Nephron progenitor cell (in vitro differentiated cells): Measurements from ENCODE around the gene ZC3H13.

Source experiments
- DNase-seq: peaks from one replicate; pipeline ENCODE4 v3.0.0; 2021
- H3K27ac Mint-ChIP-seq: 2 replicates; pipeline ENCODE4 v1.8.0; 2021; ENCODE audit warnings: mild to moderate bottlenecking, moderate library complexity, mixed read lengths
- H3K27me3 Mint-ChIP-seq: 2 replicates; pipeline ENCODE4 v1.8.0; 2021; ENCODE audit warnings: mild to moderate bottlenecking, low read depth, mixed read lengths; ENCODE audit not compliant: poor library complexity
- H3K36me3 Mint-ChIP-seq: 2 replicates; pipeline ENCODE4 v1.8.0; 2021; ENCODE audit warnings: low read depth, mixed read lengths
- H3K4me1 Mint-ChIP-seq: 2 replicates; pipeline ENCODE4 v1.8.0; 2021; ENCODE audit warnings: mixed read lengths
- H3K4me3 Mint-ChIP-seq: 2 replicates; pipeline ENCODE4 v1.8.0; 2021; ENCODE audit warnings: mild to moderate bottlenecking, moderate library complexity, mixed read lengths
- H3K9me3 Mint-ChIP-seq: 2 replicates; pipeline ENCODE4 v1.8.0; 2021; ENCODE audit warnings: mild to moderate bottlenecking, moderate library complexity, mixed read lengths
- TF ChIP-seq, protein P1 (sequence below): fragments of 200-600 bp; sonication (generic); IDR thresholded peaks from 2 replicates; pipeline ENCODE4 v1.5.0; 2021; ENCODE audit warnings: antibody characterized with exemption

The ZC3H13 gene

DNA sequence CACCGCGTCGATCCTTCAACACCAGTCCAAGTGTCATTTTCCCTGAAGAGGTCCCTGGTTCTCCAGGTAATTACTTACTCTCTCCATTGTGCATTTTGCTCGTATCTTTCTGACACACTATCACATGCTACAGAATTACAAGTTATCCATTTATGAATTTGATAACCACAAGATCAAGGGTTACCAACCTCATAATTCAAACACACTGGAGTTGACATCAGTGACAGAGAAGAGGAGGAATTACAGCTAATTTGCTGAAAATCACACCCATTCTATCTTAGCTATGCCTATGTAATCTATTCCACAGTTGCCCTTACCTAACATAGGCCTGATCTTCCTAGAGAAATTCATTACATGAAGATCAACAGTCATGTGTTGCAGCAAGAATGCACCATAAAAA lies 14.2 kb downstream of the ZC3H13 start:
- Mint-ChIP-seq H3K36me3 (peaks cover 80% of the 10 kb centered on the region), H3K4me3 (no peak overlapping the region), H3K9me3 (no peaks in the 10 kb centered on the region), H3K27me3 (no peaks in the 10 kb centered on the region), H3K27ac (no peak overlapping the region), H3K4me1 (no peaks in the 10 kb centered on the region)
- TF ChIP-seq, protein P1, sequence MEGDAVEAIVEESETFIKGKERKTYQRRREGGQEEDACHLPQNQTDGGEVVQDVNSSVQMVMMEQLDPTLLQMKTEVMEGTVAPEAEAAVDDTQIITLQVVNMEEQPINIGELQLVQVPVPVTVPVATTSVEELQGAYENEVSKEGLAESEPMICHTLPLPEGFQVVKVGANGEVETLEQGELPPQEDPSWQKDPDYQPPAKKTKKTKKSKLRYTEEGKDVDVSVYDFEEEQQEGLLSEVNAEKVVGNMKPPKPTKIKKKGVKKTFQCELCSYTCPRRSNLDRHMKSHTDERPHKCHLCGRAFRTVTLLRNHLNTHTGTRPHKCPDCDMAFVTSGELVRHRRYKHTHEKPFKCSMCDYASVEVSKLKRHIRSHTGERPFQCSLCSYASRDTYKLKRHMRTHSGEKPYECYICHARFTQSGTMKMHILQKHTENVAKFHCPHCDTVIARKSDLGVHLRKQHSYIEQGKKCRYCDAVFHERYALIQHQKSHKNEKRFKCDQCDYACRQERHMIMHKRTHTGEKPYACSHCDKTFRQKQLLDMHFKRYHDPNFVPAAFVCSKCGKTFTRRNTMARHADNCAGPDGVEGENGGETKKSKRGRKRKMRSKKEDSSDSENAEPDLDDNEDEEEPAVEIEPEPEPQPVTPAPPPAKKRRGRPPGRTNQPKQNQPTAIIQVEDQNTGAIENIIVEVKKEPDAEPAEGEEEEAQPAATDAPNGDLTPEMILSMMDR = no peak
- no peak for DNase-seq

DNA sequence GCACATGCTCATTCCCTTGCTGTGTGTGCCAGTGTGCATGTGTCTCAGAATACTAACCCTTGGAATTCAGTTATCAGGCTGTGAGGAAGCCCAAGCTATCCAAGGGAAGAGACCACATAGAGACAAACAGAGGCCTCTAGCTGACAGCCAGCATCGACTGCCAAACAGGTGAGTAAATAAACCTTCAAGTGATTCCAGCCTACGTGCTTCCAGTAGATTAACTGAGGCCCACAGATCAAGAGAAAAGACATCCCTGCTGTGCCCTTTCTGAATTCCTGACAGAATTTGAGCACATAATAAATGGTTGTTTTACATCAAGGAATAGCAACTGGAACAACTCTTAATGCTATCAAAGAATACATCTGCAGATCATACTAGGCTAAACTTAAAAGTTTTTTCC lies 17.5 kb downstream of the ZC3H13 start:
- H3K4me3 Mint-ChIP-seq = no peak overlapping the region
- TF ChIP-seq, protein P1 = no peak
- peaks cover 26% of the 10 kb centered on the region for H3K9me3 Mint-ChIP-seq
- no peak for DNase-seq
- H3K27me3 Mint-ChIP-seq = no peaks in the 10 kb centered on the region
- no peak overlapping the region for H3K27ac Mint-ChIP-seq
- peaks cover 88% of the 10 kb centered on the region for H3K36me3 Mint-ChIP-seq
- no peaks in the 10 kb centered on the region for H3K4me1 Mint-ChIP-seq

DNA sequence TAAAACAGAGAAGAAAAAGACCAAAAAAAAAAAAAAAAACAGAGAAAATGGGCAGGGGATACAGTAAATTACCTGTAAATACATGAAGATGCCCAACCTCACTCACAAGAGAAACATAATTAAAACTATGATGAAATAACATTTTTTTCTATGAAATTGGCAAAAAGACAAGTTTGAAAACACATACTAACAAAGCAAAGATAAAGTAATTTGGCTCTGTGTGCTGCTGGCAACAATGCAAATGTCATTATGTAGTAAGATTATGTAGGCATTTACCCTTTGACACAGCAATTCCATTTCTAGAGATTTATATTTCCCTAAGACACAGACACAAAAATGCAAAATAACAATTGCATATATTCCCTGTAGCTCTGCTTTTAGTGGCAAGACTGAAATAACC lies 20.2 kb downstream of the ZC3H13 start:
- no peak overlapping the region for H3K27ac Mint-ChIP-seq
- peaks cover 43% of the 10 kb centered on the region for H3K9me3 Mint-ChIP-seq
- no peak for DNase-seq
- no peaks in the 10 kb centered on the region for H3K27me3 Mint-ChIP-seq
- H3K36me3 Mint-ChIP-seq = peaks cover 96% of the 10 kb centered on the region
- H3K4me3 Mint-ChIP-seq = no peak overlapping the region
- no peaks in the 10 kb centered on the region for H3K4me1 Mint-ChIP-seq
- TF ChIP-seq, protein P1 = no peak

DNA sequence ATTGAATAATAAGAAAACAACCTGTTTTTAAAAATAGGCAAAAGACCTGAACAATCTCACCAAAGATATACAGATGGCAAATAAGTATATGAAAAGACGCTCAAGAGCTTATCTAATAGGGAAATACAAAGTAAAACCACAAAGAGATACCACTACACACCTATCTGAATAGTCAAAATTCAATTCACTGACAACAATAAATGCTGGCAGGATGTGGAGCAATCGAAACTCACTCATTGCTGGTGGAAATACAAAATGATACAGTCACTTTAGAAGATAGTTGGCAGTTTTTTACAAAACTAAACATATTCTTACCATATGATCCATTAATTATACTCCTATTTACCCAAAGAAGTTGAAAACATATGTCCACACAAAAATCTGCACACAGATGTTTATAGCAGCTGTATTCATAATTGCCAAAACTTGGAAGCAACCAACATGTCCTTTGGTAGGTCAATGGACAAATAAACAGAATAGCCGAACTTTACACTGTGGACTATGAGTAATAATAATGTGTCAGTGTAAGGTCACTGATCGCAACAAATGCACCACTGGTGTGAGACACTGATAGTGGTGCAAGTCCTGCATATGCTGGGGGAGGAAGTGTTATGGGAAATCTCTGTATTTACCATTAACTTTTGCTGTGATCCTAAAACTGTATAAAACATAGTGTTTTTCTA lies 20.8 kb downstream of the ZC3H13 start:
- TF ChIP-seq, protein P1 = no peak
- no peaks in the 10 kb centered on the region for H3K27me3 Mint-ChIP-seq
- H3K36me3 Mint-ChIP-seq = peaks cover 91% of the 10 kb centered on the region
- no peak overlapping the region for H3K27ac Mint-ChIP-seq
- H3K4me3 Mint-ChIP-seq = no peak overlapping the region
- no peak for DNase-seq
- no peaks in the 10 kb centered on the region for H3K4me1 Mint-ChIP-seq
- peaks cover 43% of the 10 kb centered on the region for H3K9me3 Mint-ChIP-seq

DNA sequence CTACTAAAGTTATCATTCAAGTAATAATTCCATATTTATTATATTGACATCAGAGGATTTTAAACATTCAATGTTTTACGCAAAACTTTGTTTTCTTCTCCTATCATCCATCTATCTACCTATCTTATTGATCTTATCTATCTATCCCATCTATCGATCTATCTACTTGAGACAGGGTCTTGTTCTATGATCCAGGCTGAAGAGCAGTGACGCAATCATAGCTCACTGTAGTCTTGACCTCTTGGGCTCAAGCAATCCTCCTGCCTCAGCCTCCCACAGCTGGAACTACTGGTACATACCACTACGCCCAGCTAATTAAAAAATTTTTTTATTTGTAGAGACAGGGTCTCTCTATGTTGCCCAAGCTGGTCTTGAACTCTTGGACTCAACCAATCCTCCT lies 27.4 kb downstream of the ZC3H13 start:
- Mint-ChIP-seq H3K27me3 (no peaks in the 10 kb centered on the region), H3K27ac (no peak overlapping the region), H3K9me3 (peaks cover 18% of the 10 kb centered on the region), H3K4me3 (no peak overlapping the region), H3K36me3 (peaks cover 31% of the 10 kb centered on the region), H3K4me1 (no peaks in the 10 kb centered on the region)
- no peak for DNase-seq
- TF ChIP-seq, protein P1 = no peak

DNA sequence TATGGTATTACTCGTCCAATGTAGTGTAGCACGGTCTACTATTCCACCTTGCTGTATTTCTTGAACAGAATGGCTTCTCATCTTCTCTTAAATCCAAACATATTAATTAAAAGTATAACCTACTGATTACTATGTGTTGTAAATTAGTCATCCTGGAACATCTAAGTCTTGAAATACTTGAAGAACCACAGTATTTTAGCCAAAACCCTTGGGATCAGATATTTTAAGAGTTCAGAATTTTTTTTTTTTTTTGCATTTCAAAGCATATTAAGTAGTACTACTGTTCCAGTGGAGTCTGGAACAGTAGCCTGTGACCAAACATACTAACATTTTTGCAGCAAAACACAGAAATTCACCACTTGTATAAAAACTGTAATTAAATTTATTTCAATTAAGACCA lies 30.1 kb downstream of the ZC3H13 start:
- TF ChIP-seq, protein P1 = no peak
- Mint-ChIP-seq H3K4me3 (no peak overlapping the region), H3K36me3 (peaks cover 13% of the 10 kb centered on the region), H3K27me3 (no peaks in the 10 kb centered on the region), H3K9me3 (no peaks in the 10 kb centered on the region), H3K27ac (no peak overlapping the region), H3K4me1 (no peaks in the 10 kb centered on the region)
- DNase-seq = no peak
